HepG2 (cell line): Measurements from ENCODE around the gene MTCH1. TPM values are rescaled to one million over a fixed set of nuclear protein-coding genes. Genes with fewer than 3 reads are reported as not detected.

Experiments
- ASH2L ChIP-seq: fragments of 300-600, 200-600 bp; sonication (generic); IDR thresholded peaks from 2 replicates; pipeline ENCODE4 v1.7.0; 2017; ENCODE audit warnings: low read depth, mild to moderate bottlenecking, moderate library complexity, mixed read lengths, low read length; ENCODE audit not compliant: insufficient read length
- BRCA1 ChIP-seq: sonication (generic); formaldehyde crosslinking; IDR thresholded peaks from 2 replicates; pipeline ENCODE4 v1.4.0; 2020; ENCODE audit warnings: missing genetic modification reagents
- CENPX ChIP-seq: sonication (generic); formaldehyde crosslinking; IDR thresholded peaks from 2 replicates; pipeline ENCODE4 v1.9.0; 2021; ENCODE audit warnings: mild to moderate bottlenecking, missing genetic modification reagents, moderate library complexity
- ISL2 ChIP-seq: sonication (generic); formaldehyde crosslinking; IDR thresholded peaks from 2 replicates; pipeline ENCODE4 v1.5.0; 2020; ENCODE audit warnings: missing genetic modification reagents
- JARID2 ChIP-seq: sonication (generic); formaldehyde crosslinking; IDR thresholded peaks from 2 replicates; pipeline ENCODE4 v1.8.1; 2023; ENCODE audit warnings: missing genetic modification reagents, inconsistent platforms; ENCODE audit not compliant: insufficient replicate concordance
- ZFP36L1 ChIP-seq: sonication (generic); formaldehyde crosslinking; IDR thresholded peaks from 2 replicates; pipeline ENCODE4 v1.8.0; 2022; ENCODE audit warnings: mild to moderate bottlenecking, missing genetic modification reagents, moderate library complexity
- ZNF260 ChIP-seq: sonication (generic); formaldehyde crosslinking; IDR thresholded peaks from 2 replicates; pipeline ENCODE4 v1.4.0; 2020; ENCODE audit warnings: missing genetic modification reagents, low read depth, mild to moderate bottlenecking, borderline replicate concordance
- ZSCAN21 ChIP-seq: sonication (generic); formaldehyde crosslinking; IDR thresholded peaks from 2 replicates; pipeline ENCODE4 v1.8.0; 2022; ENCODE audit warnings: mild to moderate bottlenecking, missing genetic modification reagents, moderate library complexity, borderline replicate concordance
- polyA plus RNA-seq, 8 experiments: library from polyadenylated mRNA; depleted of rRNA in 3 of 8; stranded (reverse) in 7 of 8; unstranded in 1 of 8; fragments of >200 nt; fragmentation: Illumina TruSeq in 4 of 8; extraction: Trizol in 4 of 8; gene quantifications; 2 replicates each; pipeline versions ENCODE4 v1.2.1 to v1.2.3, GENCODE V29; 2011 to 2016; ENCODE audit warnings: low read depth in 4 of 8, missing spikeins in 1 of 8, mixed read lengths in 1 of 8; ENCODE audit not compliant: insufficient read depth in 1 of 8
- total RNA-seq, 5 experiments: library from RNA; depleted of rRNA; stranded (reverse); fragments of >200 nt; fragmentation: Illumina TruSeq; extraction: Trizol; gene quantifications; 2 replicates each; pipeline ENCODE4 v1.2.3, GENCODE V29; 2016; ENCODE audit warnings: low read depth in 1 of 5
- TF ChIP-seq, protein P1 (sequence below): IDR thresholded peaks from 2 replicates; pipeline ENCODE4 v1.6.1; 2018; ENCODE audit warnings: missing genetic modification reagents, mild to moderate bottlenecking, missing compliant biosample characterization
- TF ChIP-seq, protein P2 (sequence below), 2 experiments: sonication (generic) in 1 of 2; formaldehyde crosslinking in 1 of 2; IDR thresholded peaks; 2 replicates each; pipeline versions ENCODE4 v1.5.1 to v1.6.1; 2011 to 2020; ENCODE audit warnings: borderline replicate concordance in 1 of 2, low read depth in 1 of 2, low read length in 1 of 2, mild to moderate bottlenecking in 1 of 2, missing genetic modification reagents in 1 of 2, moderate library complexity in 1 of 2

The MTCH1 gene
- total and polyA plus RNA-seq, 2 of the 13 experiments (the other 11 are each of a cell fraction or from before 2014, with no cell fraction given) = 86.2 to 144 TPM

DNA sequence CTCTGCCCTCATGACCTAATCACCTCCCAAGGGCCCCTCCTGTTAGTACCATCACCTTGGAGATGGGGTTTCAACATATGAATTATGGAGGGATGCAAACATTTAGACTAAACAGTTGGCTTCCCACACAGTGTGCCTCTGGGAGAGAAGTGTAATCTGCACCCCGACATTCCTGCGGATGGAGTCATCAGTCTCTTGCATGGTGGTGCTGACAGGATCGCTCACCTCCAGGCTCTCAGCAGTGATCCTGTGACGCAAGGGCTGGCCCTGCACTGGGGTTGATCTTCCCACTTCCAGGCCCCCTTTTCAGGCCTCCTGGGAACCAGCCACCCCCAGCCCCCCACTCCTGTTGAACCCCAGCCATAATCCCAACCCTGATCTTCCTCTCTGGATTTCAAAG, 47.5 kb downstream of the MTCH1 start (continued):
- TF ChIP-seq, protein P1, sequence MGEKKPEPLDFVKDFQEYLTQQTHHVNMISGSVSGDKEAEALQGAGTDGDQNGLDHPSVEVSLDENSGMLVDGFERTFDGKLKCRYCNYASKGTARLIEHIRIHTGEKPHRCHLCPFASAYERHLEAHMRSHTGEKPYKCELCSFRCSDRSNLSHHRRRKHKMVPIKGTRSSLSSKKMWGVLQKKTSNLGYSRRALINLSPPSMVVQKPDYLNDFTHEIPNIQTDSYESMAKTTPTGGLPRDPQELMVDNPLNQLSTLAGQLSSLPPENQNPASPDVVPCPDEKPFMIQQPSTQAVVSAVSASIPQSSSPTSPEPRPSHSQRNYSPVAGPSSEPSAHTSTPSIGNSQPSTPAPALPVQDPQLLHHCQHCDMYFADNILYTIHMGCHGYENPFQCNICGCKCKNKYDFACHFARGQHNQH (CRISPR knock-in tag) = no peak
- TF ChIP-seq ISL2 (CRISPR knock-in tag) (no peak), ZFP36L1 (CRISPR knock-in tag) (no peak), BRCA1 (CRISPR knock-in tag) (no peak), CENPX (CRISPR knock-in tag) (no peak), ASH2L (no peak), ZNF260 (CRISPR knock-in tag) (no peak), JARID2 (CRISPR knock-in tag) (no peak), ZSCAN21 (no peak)
- TF ChIP-seq, protein P2, sequence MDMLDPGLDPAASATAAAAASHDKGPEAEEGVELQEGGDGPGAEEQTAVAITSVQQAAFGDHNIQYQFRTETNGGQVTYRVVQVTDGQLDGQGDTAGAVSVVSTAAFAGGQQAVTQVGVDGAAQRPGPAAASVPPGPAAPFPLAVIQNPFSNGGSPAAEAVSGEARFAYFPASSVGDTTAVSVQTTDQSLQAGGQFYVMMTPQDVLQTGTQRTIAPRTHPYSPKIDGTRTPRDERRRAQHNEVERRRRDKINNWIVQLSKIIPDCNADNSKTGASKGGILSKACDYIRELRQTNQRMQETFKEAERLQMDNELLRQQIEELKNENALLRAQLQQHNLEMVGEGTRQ (IDR thresholded peaks at IDR 0.05; ENCODE audit: low read depth, low read length) = no peak
- TF ChIP-seq, protein P2 (CRISPR knock-in tag; IDR thresholded peaks at IDR 0.05; ENCODE audit: borderline replicate concordance) = no peak
